ENCODE results near the gene NAV2.

Gene NAV2

DNA sequence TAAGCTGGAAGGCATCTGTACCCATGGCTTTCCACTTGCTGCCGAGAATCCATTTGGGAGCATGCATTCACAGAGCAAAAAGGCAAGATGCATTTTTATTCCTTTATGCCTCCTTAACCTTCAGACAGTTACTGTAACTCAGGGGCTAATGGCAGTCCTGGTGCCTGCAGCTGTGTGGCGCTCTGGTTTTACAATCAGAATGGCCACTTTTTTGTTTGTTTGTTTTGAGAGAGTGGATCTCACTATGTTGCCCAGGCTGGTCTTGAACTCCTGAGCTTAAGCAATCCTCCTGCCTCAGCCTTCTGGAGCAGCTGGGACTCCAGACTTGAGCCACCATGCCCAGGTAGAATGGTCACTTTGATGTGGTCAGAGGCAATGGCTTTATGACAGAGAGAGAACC is 101.8 kb downstream of the NAV2 start:
- no peak for DNase-seq

- DNase-seq, result no peak
Observed at GRCh38 chr11:19816040-19816439, 103.4 kb downstream of the NAV2 start.

DNA sequence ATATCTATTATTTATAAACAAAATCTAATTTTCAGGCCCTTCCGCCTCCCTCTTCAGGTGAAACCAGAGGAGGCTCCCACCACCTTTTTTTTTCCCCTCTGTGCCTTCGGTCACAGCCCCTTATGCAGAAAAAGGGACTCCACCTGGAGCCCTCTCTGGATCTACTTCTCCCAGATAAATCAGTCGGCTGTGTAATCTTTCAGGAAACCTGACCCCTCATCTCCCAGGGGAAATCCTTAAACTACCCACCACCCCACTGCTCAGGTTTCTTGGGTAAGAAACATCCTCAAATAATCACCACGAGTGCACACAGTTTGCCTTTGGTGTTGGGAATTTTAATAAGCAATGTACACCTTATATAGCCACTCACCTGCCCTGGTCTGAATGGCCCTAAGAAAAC is 104.2 kb downstream of the NAV2 start:
- no peak for DNase-seq

DNA sequence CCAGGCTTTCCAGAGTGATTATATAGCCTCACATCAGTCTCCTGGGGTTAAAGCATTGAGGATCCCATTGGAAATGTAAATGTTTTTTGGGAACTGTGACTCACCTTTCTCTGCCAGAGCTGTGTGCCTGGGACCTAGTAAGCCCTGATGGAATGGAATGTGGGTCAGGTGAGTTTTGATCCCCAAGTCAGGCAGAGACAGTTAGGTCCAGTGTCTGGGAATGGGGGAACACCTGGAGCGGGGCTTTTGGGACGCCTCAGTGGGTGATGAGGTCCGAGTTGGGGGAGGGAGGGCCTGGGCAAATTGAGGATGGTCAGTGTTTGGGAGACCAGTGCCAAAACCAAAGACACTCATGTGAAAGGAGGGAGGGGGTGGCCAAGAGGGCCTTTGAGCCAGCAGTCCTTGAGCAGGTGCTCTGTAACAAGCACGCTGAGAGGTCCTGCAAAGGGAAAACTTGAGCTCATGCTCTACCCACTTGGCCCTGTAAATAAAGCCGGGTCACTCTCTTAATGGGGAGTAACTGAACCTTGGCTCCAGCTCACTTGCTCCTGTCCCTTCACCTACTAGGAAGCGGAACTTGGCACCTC is 104.7 kb downstream of the NAV2 start:
- DNase-seq, result no peak

- no peak for DNase-seq
Observed at GRCh38 chr11:19817870-19818269, 105.2 kb downstream of the NAV2 start.

DNA sequence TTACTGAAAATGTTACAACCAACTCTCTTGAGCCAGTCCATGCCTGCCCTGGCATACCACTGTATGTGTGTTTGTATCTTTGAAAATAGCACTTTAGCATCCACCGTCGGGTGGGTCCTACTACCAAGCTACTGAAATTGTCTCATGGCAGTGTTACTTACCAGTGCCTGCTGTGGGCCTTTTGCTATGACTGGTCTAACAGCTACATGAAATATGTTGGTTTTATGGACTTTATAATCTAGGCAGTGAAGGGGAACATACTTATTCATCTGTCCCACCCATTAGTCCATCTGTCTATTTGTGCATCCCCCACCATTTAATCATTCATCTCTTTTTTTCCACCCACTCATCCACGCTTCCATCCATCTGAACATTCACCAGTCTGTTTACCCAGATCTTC is 106.0 kb downstream of the NAV2 start:
- DNase-seq, result peak; percentile 45

- no peak for DNase-seq
Observed at GRCh38 chr11:19819148-19819547, 106.5 kb downstream of the NAV2 start.

DNA sequence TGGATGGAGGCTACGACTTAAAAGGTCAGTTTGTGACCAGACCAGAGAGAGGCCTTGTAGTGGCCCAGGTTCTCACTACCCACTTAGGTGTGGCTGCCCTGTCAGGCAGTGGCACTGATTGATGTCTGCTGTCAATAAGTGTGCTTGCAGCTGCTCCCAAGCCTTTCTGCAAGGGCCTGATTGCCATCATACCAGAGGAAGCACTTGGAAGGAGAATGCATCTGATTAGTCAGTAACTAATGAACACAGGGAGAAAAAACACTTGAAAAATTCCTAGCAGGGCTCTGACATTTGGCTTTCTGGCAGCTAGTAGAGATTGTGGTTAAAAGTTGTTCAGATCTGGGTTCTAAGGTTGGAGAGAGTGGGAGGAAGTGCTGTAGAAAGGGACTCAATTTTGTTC is 107.5 kb downstream of the NAV2 start:
- DNase-seq, result no peak

- DNase-seq, result no peak
Observed at GRCh38 chr11:19821412-19821875, 108.8 kb downstream of the NAV2 start.

GRCh38 chr11:19821993-19822392 is 109.4 kb downstream of the NAV2 start:
- DNase-seq, result no peak

DNA sequence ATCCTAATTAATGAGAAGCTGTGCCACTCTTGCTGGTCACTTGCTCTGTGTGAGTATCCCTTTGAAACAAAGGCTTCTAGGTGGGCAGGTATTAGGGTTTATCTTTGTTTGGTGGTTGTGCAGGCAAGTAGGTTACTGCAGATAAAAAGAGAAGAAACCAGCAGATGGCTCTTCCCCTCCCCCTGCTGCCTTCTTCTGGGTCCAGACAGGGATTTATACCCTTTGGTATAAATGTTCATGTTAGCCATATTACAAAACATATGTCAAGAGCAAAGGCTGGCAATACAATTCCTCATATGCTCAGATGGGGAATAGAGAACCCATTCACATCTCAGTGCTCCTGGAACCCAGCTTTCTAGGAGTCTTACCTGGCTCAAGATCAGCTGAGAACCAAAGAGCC is 109.9 kb downstream of the NAV2 start:
- DNase-seq, result peak; percentile 26

DNA sequence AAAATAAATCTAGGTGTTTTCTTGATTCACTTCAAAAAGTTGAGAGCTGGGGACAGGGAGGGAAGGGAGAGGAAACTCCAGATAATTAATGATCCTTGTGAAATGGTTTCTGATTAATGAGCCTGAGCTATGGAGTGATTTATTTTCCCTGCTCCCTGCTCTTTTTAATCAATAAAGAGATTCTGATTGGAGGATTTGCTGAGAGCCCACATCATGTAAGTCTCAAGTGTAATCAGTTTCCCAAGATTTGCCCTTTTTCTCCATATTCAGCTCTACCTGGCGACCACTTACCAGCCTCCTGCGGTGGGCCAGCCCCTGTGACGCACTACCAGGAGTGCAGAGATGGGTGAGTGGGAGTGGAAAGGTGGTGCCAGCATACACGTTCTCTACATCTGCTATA is 114.0 kb downstream of the NAV2 start:
- DNase-seq, result no peak

- peak; percentile 32 for DNase-seq
Observed at GRCh38 chr11:19827399-19828135, 114.9 kb downstream of the NAV2 start.

DNA sequence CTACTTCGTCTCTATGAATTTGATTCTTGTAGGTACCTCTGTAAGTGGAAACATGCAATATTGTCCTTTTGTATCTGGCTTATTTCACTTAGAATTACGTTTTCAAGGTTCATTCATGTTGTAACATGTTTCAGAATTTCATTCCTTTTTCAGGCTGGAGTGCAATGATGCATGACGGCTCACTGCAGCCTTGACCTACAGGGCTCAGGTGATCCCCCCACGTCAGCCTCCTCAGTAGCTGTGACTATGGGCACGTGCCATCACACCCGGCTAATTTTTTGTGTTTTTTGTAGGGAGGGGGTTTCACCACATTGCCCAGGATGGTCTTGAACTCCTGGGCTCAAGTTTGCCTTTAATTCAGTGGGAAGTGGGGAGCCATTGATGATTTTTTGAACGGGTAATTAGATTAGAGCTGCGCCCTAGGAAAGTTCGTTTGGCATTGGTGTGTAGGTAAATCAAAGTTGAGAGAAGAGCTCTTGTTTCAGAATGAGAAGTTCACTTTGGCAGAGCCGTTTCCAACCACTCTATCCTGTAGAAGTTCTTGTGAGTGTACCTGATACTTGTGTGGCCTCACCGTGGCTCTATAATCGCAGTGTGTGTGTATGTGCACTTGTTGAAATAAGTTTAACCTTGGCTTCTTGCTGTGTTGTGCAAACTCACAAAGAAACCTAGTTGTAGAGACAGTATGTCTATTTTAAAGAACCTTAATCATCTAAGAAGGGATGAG is 115.9 kb downstream of the NAV2 start:
- no peak for DNase-seq

- DNase-seq, result no peak
Observed at GRCh38 chr11:19829109-19829837, 116.6 kb downstream of the NAV2 start.

- DNase-seq, result no peak
Observed at GRCh38 chr11:19832086-19832750, 119.6 kb downstream of the NAV2 start.

DNA sequence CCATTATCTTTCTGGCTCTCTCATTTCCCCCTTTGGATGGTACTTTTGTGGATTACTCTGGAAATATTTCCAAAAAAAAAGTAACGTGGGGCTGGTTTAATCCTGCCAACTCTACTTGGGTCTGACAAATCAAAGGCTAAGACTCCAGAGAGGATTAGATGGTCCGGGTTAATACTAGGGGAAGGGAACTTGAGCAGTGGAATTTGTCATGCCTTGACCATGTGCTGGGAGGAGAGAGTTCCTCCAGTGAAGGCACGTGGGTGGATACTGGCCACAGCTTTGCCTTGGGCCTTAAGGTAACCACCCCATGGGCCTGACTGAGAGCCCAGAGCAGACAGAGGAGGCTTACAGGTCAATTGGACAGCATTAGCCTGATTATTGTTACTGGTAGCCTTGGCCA is 120.3 kb downstream of the NAV2 start:
- no peak for DNase-seq

DNA sequence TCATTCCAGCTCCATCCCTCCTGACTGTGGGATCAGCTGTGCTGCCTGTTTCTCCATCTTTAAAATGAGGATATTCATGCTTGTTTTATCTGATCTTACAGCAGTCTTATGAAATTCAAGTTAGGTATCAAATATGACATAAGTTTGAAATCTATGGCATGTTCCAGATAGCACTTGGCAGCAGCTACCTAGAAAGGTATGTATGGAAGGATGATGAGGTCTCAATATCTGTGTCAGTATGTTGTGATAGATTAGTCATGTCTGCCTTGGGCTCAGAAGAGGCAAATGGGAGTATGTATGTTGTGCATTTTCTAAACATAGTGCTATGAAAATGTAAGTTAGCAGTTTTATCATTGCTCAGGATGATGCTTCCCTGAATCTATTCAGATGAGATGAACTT is 122.1 kb downstream of the NAV2 start:
- no peak for DNase-seq

DNA sequence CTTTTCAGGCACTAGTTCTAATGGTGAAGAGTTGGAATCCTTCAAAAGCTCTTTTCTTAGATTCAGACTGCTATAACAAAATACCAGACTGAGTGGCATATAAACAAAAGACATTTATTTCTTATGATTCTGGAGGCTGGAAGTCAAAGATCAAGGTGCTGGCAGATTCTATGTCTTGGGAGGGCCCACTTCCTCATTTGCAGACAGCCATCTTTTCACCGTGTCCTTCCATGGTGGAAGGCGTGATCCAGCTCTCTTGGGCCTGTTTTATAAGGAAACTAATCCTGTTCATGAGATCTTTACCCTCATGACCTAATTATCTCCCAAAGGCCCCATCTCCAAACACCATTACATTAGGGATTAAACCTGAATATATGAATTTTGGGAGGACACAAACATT is 124.0 kb downstream of the NAV2 start:
- no peak for DNase-seq

DNA sequence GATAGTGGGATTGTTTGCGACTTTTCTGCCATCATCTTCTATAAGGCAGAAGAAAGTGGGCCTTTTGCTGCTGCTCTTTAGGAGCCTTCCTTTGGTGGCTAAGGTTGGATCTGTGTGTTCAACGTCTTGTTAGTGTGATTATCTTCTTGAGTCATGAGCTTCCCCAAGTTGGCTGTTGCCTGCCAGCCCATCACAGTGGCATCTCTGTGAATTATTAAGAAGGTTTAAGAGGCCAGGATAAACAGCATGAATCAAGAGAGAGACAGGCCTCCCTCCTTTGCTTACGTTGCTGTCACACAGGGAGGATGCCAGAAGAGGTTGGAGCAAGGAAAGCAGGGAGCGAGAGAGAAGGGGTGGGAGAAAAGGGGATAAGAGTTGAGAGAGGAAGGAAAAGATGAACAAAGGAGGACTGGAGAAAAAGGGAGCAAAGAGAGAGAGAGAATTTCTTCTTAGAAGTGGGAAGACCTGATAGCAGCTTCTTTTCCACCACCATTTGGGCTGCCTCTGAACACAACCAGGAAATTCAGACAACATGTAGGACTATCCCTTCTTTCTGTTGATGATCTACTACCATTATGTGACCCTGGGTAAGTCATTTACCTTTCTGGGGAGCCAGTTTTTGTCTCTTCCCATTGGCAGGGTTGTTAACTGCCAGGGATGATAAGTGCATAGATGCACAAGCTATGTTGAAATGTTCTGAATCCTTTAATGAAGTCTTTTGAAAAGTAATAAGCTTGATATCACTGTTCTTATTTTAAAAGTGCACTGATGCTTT is 126.5 kb downstream of the NAV2 start:
- DNase-seq, result no peak

DNA sequence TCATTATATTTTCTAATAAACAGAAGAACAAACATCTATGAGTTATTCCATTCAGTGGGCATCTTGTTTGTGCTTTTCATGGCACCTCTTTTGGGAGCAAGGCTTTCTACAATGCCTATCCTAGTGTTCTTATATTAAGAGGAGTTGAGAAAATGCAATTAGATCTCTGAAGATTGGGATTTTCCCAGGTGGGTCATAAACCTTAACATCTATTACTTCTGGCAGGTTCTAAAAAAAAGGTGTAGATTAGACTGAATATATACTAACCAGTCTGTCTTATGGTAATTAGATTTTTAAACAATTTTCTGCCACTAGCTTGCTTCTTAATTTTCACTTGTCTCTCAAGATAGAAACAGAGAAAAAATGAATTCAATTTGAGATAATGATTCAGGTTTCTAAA is 128.3 kb downstream of the NAV2 start:
- DNase-seq, result no peak

DNA sequence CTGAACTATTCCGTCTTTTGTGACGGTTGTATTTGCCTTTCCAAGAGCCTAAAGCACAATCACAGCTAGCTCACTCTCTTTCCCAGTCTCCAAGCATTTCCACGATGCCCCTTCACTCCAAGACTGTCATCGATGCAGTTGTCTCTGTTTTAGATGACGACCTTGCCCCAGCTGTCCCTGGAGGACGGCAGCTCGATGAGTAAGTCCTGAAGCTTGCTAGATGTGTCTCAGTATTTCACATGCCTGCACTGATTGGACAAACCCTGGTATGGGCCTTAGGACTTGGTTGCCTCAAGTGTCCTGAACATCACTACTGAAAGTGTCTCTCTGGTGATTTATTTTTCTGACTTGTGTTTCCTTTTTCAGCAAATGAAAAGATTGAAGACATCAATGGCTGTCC is 129.9 kb downstream of the NAV2 start:
- DNase-seq, result no peak

All from NCI-H1694 treated with DMSO at 0.1 percent for 48 hours (cell line).